DMS53 treated with DMSO at 0.1 percent for 48 hours (cell line): Measurements from ENCODE around the gene PCSK2.

Experiments used
- DNase-seq: peaks from one replicate; lab custom pipeline; 2025; ENCODE audit not compliant: unreplicated experiment; lab: John Stamatoyannopoulos, UW

PCSK2 gene

GRCh38 chr20:17327185-17328148 is 100.6 kb downstream of the PCSK2 start:
- DNase-seq = no peak

DNA sequence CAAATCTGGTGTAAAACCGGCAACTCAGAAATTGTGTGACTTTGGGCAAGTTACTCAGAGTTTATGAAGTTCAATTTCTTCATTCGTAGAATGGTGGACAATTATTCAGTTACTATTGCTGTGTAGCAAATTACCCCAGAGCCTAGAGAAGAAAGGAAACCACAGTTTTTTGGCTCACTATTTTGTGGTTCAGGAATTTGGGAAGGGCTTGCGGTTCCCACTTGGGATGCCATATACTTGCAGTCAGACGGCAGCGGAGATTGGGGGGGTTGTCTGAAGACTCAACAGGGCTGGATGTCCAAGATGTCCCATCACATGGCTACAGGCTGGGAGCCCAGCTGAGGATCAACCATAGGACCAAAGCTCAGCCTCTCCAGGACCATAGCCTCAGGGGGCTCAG is 108.1 kb downstream of the PCSK2 start:
- no peak for DNase-seq

DNA sequence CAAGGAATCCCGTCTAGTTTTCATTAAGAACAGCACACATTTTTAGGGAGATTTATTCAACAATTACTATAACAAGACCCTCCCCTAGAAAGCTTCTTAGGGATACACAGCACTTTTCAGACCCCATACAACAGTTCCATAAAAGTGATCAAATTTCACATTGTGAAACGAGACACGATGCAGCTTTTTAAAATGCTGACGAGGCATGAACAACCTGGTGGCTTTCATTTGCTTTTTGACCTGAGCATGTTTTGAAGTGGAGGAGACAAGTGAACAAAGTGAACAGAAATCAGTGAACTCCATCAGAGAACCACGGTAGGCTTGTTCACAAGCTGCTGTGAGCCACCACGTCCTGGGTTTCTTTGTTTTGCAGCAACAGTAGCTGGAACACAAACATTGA is 112.2 kb downstream of the PCSK2 start:
- no peak for DNase-seq

- no peak for DNase-seq
Measured at GRCh38 chr20:17343091-17343490, 116.3 kb downstream of the PCSK2 start.

DNA sequence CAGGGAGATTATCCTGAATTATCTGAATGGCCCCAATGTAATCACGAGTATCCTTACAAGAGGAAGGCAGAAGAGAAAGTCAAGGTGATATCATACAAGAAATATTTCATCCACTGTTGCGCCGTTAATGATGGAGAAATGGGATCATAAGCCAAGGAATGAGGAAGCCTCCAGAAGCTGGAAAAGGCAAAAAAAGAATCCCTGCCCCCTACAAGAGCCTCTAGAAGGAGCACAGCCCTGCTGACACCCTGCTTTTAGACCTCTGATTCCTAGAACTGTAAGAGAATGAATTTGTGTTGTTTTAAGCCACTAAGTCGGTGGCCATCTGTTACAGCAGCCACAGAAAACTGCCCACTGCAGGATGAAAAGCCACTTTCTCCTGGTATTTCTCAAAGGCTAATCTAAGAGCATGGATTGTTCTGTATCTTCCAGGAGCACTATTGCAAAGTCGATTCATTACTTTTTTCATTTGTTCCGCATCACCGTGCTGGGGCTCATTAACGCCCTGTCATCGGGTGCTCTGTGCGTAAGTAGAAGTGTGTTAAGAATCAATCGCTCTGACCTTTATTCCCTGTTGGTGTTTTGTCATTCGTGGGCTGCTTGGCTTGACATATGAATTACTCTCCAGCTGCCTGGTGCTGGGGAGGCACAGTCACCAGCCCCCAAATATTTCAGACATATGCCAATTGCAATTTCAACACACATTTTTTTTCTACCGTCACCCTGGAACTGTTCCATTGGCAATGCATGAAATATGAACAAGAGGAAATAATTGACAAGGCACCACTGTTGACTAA is 117.0 kb downstream of the PCSK2 start:
- DNase-seq = no peak

- DNase-seq = no peak
Measured at GRCh38 chr20:17344790-17345189, 118.0 kb downstream of the PCSK2 start.

DNA sequence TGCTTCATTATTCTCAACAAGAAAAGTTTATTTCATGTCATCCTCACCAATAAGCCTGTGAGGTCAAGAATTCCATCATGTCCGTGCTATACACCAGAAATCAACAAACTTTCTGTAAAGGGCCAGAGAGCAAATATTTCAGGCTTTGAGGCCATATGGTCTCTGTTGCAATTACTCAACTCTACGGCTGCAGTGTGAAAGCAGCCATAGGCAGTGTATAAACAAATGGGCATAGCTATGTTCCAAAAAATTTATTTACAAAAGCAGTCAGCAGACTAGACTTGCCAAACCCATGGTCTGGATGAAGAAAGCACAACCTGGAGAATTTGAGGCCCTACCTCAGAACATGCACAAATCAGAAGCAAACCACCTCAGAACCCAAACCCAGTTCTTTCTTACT is 118.5 kb downstream of the PCSK2 start:
- no peak for DNase-seq

GRCh38 chr20:17350321-17350720 is 123.5 kb downstream of the PCSK2 start:
- DNase-seq = no peak

DNA sequence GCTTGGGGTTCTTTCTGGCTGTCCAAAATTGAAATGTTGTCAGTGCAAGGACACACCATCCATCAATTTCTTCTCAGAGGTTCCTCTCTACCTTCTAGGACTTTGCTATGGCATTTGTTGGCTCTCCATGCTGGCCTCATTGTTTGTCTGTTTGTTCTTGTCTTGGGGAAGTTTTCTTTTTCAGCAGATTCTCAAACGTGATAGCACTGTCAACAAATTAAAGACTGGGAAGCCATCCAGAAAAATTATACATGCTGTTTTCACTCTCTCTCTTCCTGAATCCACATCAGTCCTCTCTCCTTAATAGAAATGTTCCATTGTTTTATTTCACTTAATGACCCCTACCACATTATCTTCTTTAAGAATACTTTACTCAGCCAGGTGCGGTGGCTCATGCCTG is 130.4 kb downstream of the PCSK2 start:
- no peak for DNase-seq

- no peak for DNase-seq
Measured at GRCh38 chr20:17358854-17359253, 132.0 kb downstream of the PCSK2 start.

DNA sequence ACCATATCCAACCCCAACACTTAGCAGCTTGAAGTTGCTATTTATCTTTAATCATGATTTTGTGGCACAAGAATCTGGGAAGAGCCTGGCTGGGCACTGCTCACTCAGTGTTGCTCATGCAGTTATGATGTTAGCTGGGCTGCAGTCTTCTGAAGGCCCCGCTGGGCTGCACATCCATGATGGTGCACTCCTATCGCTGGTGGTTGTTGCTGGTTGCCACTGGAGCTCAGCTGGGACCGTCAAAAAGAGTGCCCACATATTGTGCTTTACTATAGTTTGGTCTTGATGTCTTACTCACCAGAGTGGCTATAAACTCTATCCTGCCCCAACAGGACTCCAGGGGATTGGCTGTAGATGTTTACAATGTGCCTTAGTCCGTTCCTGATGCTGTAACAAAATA is 137.8 kb downstream of the PCSK2 start:
- no peak for DNase-seq

DNA sequence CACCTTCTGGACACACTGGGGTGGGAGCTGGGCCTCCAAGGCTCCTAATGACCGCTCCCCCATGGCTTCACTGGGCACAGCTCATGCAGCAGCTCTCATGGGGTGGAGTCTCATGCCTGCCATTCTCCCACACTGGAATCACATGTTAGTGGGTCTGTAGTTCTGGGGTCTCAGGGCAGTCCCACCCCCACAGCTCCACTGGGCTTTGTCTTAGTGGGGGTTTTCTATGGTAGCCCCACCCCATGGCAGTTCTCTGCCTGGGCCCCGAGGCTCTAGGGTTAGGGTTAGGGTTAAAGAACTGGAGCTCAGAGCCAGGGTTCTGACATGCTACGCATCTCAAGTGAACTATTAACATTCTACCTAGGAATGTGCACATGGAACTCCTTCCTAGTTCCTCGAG is 139.0 kb downstream of the PCSK2 start:
- DNase-seq = no peak

GRCh38 chr20:17369506-17369905 is 142.7 kb downstream of the PCSK2 start:
- no peak for DNase-seq

GRCh38 chr20:17372806-17373440 is 146.1 kb downstream of the PCSK2 start:
- no peak for DNase-seq

DNA sequence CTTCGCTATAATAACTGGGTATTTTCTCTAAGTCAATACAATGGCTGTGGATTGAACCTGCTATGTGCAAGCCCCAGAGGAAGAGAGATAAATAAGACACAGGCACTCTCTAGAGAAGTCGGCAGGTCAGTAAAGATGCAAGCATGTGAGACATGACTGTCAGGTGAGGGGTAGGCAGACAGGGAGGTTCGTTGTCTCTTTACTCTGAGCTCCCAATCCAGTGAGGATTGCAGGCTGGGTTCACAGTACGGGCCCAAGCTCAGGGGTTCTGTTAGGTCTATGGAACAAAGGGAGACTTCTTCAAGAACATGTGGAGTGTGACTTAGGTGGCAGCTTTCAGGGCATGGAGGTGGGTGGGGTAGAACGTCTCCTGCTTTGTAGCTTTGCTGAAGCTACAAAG is 147.2 kb downstream of the PCSK2 start:
- DNase-seq = no peak

- no peak for DNase-seq
Measured at GRCh38 chr20:17376031-17376430, 149.2 kb downstream of the PCSK2 start.

- DNase-seq = no peak
Measured at GRCh38 chr20:17377231-17377630, 150.4 kb downstream of the PCSK2 start.

GRCh38 chr20:17379651-17380050 is 152.8 kb downstream of the PCSK2 start:
- no peak for DNase-seq

DNA sequence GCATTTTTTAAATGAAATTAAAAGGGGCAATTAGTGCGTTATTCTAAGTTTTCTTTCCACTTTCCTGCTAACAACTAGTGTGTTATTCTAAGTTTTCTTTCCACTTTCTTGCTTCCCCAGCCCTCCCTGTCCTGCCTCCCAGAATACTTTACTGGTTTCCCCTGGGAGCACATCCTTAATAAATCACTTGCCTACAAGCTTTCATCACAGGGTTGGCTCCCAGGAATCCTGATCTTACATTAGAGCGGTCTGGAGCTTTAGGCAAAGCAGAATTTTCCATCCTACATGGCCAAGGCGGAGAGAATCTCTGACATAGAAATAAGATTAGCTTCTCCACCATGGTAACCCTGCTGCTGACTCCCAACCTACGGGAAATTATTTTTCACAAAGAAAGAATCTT is 154.0 kb downstream of the PCSK2 start:
- no peak for DNase-seq

DNA sequence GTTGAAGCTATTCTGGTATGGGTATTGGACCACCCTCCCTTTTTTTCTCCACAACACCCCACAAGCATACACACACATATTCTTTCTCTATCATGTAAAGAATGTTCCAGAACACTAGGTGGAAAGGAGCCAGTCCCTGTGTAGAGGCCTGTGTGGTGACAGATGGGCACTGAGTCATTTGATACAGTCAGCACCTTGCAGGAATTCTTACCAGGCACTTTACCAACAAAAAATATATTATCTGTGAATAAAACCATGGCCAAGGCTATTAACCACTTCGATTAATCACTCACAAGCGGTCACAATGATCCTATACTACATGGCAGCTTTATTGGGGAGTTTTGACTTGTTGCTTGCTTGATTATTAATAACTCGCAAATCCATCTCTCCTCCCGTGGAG is 154.9 kb downstream of the PCSK2 start:
- DNase-seq = no peak

GRCh38 chr20:17385798-17386197 is 159.0 kb downstream of the PCSK2 start:
- DNase-seq = no peak

DNA sequence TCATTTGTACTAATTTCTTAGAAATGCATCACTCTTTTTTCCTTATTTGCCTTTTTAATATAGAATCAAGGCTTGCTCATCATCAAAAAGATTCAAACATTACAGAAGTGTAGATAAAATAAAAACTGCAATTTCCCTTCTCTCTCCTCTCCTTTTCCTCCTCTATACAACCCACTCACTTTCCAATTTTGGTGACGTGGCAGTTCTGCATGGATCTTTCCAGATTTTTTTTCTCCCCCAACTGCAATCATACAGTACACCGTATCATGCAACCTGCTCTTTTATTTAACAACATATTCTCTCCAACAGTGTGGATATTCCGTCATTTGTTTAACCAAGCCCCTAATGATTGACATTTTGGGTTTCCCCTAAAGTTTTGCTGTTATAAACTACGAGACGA is 163.8 kb downstream of the PCSK2 start:
- no peak for DNase-seq
